ENCODE data around the gene SDHAF4.
"Not testable (repeated sequence)": the region's sequence is repeated elsewhere in the genome, so short reads cannot be mapped to it uniquely, and the experiment has no call there.

Gene SDHAF4

DNA sequence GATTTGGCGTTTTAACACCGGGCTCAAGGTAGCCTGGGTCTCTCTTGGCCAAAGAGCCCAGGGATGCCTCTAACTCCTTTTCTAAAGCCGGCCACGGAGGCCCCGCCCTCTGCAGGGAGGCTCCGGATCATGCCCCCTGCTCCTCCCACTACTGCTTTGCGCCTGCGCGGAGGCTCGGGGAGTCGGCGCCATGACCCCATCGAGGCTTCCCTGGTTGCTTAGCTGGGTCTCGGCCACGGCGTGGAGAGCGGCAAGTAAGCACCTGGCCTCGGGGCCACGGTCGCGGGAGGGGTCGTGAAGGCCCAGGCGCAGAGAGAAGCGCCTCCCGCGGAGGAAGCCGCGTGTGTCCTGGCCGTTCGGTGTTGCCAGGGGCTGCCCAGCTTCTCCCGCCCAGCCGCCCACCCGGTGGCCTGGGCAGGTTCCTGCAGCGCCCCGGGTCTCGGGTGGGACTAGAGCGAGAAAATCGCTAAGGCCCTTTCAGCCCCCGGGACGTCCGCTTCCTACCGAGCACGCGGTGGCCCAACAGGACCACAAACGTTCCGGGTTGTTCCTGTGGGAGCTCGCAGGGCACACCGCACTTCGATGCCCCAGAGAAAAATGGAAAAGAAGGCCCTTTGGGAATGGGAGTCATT is at the start of gene SDHAF4:
Gene SDHAF4, plus strand, starts transcription at position 180 of the 632 bp plus-strand sequence. Its CDS starts 11 bp downstream, at position 191.
- DNase-seq (ENCODE audit: low spot score), result peak; percentile 94

DNA sequence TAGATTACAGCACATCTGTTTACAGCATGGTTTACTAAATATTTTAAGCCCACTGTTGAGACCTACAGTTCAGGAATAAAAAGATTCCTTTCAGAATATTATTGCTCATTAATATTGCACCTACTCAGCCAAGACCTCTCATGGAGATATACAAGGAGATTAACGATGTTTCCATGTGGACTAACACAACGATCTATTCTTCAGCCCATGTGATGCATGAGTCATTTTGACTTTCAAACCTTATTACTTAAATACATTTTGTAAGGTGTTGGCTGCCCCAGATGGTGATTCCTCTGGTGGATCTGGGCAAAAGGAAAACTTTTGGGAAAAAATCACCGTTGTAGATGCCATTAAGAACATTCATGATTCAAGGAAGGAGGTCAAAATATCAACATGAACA is 48.0 kb upstream of the SDHAF4 start:
- DNase-seq (ENCODE audit: low spot score), result no peak

DNA sequence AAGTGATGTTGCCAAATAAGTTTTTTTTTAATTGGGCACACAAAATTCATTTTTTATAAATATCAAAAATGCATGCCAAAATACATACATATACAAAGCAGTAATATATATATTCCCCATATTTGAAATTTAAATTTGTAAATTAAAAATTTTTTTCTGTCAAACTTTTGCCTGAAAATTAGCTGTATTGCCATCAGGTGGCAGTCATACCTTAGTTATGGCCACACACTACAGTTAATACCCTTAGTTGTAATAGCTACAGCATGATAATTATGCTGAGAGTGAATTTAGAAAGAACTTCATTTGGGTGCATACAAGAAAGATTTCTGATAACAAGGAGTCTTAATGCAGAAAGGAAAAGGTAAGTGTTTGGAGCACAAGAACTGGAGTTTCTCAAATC is 46.2 kb upstream of the SDHAF4 start:
- no peak for DNase-seq (ENCODE audit: low spot score)

DNA sequence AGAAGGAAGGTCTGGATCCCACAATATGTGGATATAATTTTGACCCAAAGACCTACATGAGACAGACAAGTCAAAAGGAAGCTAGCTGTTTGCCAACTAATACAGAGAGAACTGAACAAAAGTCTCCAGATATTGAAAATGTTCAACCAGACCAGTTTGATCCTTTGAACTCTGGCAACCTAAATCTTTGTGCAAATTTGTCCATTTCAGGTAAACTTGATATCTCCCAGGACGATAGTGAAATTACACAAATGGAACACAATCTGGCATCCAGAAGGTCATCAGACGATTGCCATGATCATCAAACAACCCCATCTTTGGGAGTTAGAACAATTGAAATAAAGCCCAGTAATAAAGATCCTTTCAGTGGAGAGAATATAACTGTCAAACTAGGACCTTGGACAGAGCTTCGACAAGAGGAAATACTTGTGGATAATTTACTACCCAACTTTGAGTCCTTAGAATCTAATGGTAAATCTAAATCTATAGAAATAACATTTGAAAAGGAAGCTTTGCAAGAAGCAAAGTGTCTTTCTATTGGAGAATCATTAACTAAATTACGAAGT is 41.9 kb upstream of the SDHAF4 start:
- DNase-seq (ENCODE audit: low spot score), result no peak

DNA sequence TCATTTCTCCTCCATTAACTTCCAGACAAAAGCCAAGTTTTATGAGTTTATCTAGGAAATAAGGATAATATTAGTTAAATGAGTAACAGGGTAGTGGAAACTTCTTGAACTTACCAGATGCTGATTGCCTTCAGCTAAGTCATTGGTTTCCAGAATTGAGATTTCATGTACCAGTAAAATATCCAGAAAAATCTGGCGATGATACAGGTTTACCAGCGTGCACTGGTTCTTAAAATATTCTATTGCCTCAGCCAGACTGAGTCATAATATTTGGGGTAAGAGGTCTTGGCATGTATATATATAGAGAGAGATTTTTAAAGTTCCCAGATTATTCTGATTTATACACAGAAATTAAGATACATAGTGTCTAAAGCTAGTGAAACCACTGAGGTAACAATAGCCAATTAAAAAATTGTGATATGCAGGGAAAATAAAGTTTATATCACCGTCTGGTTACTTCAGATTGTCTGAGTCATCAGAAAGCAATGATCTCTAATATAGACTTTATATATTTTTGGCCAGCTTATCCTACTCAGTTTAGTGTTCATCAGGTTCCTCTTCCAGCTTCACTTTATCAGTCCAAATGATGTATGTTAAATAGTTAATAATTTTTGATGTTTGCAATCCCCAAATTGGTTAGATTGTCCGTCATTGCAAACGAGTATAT is 39.5 kb upstream of the SDHAF4 start:
- no peak for DNase-seq (ENCODE audit: low spot score)

DNA sequence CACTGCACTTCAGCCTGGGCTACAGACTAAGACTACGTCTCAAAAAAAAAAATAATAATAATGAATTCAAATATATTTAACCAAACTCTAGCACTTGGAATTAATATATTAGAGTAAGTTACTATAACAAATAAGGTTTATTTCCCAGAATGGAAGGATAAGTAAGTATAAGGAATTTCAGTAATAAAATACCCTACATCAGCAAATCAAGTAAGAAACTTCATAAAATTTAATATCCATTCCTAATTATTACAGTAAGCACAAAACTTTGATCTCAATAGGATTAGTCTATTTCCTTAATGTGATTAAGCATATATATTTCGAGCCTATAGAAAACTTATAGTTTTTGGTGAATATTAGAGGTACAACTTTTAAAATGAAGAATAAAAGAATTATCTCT is 36.7 kb upstream of the SDHAF4 start:
- DNase-seq (ENCODE audit: low spot score), result no peak

DNA sequence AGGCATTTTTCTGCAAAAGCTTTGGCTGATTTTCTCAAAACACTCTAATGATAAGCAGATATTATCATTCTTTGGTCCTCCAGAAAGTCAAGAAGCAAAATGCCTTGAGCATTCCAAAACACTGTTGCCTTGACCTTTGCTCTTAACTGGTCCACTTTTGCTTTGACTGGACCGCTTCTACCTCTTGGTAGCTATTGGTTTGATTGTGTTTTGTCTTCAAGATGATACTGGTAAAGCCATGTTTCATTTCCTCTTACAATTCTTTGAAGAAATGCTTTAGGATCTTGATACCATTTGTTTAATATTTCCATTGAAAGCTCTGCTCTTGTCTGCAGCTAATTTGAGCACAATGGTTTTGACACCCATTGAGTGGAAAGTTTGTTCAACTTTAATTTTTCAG is 35.6 kb upstream of the SDHAF4 start:
- no peak for DNase-seq (ENCODE audit: low spot score)

DNA sequence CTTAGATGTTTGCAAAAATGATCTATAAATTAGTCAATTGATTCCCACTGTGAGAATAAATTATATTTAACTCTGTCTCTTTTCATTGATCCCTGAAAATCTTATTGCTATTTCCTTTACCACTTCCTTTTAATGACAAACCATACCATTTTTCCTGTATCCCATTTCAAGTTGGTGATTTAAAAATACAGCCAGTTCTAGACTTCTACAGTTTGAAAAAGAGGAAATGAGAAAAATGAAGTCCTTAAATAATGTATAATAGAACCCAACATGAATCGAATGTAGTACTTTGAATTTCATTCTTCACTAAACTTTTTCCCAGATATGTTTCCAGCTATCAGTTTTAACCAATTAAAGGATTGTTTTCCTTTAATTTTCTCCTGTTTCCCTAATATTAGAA is 29.5 kb upstream of the SDHAF4 start:
- no peak for DNase-seq (ENCODE audit: low spot score)

DNA sequence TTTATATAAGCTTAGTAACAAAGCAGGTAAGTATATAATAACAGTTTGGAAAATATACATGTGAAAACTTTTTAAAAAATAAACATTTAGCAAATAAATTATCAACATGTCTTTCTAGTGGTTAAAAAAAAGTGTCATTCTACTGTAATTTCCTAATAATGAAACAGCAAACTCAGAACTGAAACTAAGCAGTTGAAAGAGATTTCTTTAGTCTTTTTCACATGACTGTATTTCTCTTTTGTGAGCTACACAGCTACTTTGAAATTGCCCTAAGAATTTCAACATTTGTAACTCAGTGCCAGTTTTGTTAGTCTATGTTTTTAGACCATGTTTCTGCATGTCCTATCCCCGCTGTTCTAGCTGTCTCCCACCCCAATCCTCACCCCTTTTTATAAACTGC is 28.4 kb upstream of the SDHAF4 start:
- no peak for DNase-seq (ENCODE audit: low spot score)

DNA sequence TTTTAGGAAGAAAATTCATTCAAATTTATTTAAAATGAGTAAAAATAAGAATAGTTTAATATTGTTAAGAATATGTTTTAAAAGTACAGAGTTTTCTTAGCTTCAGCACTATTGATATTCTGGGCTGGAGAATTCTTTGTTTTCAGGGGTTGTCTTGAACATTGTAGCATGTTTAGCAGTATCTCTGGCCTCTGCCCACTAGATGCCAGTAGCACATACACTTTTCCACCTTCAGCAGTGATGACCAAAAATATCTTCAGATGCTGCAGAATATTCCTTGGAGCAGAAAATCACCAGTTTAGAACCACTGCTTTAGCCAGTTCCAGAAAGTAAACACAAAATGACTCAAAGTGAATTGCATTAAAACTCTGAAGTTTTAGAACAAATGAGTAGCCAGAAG is 19.4 kb upstream of the SDHAF4 start:
- no peak for DNase-seq (ENCODE audit: low spot score)

DNA sequence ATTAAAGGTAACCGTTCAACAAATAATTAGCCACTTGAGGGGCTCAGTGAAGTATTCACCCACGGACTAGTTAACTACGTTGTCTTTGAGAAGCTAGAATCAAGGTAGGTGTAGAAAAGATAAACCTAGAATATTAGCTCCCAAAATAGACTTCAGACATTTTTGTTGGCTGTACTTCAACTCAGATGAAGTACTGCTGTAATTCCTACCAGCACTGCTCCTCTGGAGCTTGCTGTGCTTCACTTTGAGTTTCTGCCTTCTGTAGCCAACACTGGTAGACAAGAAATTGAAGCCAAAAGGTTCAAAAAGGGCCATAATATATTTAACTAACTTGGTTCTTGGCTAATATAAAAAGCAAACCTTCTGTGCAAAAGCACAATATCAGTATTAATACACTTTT is 18.8 kb upstream of the SDHAF4 start:
- DNase-seq (ENCODE audit: low spot score), result no peak

DNA sequence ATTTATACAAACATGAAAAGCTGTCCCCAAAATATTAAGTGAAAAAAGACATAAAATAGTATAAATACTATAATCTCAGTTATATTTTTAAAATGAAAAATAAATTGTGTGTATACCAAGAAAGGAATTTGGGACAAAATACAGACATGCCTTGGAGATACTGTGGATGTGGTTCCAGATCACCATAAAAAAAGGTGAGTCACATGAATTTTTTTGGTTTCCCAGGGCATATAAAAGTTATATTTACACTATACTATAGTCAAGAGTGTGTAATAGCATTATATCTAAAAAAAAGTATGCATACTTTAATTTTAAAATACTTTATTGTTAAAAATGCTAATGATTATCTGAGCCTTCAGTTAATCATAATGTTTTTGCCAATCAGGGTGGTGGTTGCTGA is 17.4 kb upstream of the SDHAF4 start:
- no peak for DNase-seq (ENCODE audit: low spot score)

DNA sequence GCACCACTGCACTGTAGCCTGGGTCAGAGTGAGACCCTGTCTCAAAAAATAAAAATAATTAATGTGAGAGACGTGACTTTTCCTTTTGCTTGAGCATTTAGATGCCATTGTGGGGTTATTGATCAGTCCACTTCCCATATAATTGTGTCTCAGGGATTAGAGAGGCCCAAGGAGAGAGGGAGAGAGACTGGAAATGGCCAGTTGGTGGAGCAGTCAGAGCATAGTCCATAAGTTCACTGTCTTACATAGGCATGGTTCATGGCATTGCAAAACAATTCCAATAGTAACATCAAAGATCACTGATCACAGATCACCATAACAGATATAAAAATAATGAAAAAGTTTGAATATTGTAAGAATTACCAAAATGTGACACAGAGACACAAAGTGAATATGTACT is 15.2 kb upstream of the SDHAF4 start:
- no peak for DNase-seq (ENCODE audit: low spot score)

DNA sequence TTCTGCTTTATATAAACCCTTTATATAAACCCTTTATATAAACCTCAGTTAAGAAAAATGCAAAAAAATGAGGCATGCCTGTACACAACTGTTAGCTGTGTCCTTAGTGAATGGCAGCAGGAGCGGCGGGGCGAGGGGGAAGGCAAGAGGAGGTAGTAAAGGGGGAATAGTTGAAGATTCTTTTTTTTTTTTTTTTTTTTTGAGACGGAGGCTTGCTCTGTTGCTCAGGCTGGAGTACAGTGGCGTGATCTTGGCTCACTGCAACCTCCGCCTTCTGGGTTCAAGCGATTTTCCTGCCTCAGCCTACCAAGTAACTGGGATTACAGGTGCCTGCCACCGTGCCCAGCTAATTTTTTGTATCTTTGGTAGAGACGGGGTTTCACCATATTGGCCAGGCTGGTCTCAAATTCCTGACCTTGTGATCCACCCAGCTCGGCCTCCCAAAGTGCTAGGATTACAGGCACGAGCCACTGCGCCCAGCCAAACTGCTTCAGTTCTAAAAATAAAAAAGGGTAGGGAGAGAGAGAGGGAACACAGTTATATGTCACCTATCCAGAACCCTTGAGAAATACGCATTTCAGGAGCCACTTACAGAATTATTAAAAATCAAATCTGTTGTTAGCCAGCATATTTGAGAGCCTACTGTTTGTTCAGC is 14.3 kb upstream of the SDHAF4 start:
- not testable (repeated sequence) for DNase-seq (ENCODE audit: low spot score)

DNA sequence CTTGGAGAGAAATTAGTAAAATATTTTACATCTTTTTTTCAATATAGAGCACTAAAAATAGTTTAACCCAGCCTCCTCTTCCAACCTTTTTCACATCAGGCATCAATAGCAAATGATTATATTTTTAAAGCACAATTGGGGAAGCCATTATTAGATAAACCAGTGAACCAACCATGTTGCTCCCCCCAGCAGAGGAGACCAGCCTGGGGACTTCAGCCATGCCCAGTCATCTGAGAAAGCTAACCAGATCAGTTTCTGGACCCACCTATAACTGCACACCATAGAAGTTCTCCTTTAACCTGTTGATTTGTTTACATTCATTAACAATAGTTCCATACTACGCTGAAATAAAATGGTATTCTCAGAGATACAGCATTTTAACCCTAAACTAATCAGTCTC is 13.8 kb upstream of the SDHAF4 start:
- no peak for DNase-seq (ENCODE audit: low spot score)

DNA sequence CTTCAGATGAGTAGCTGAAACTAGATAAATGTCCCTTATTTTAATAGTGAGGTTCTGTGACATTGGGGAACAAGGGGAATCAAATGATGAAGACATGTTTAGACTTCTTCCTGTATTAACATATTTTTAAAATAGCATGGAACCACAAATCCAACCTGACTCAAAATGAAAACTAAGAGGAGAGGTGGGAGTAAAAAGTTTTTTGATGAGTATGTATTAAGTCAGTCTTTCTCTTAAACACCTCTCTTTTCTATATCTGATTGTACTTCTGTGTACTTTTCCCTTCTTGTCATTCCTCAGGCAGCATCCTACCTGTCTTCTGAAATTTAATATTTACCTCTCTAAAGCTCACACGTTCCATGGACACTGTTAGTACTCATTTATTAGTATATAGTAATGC is 8.7 kb upstream of the SDHAF4 start:
- no peak for DNase-seq (ENCODE audit: low spot score)

DNA sequence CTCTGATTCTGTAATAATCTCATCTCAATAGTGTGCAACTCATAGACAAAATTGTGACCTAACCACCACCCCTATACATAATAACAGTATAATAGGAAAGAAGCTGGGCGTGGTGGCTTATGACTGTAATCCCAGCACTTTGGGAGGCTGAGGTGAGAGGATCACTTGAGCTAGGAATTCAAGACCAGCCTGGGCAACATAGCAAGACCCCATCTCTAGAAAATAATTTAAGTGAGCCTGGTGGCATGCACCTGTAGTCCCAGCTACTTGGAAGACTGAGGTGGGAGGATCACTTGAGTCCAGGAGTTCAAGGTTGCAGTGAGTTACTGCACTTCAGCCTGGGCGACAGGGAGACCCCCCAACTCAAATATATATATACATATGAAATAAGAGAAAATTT is 4.3 kb upstream of the SDHAF4 start:
- DNase-seq (ENCODE audit: low spot score), result not testable (repeated sequence)

DNA sequence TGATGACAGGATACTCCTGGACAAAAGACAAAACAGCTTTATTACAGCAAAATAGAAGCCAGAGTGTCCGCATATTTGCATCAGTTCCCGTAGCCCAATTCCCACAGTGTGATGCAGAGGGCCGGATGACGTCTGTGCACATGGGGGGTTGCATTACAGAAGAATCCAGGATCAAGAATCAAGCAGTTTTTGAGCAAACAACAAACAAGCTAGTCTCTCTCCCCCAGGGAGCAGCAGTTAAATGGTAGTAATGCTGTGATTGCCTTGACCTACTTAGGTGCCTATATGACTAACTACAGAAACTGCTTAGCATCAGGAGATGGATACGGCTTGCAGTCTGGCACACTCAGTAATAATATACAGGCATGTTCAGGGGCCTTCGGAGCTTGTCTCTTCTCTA is 3.2 kb upstream of the SDHAF4 start:
- no peak for DNase-seq (ENCODE audit: low spot score)

DNA sequence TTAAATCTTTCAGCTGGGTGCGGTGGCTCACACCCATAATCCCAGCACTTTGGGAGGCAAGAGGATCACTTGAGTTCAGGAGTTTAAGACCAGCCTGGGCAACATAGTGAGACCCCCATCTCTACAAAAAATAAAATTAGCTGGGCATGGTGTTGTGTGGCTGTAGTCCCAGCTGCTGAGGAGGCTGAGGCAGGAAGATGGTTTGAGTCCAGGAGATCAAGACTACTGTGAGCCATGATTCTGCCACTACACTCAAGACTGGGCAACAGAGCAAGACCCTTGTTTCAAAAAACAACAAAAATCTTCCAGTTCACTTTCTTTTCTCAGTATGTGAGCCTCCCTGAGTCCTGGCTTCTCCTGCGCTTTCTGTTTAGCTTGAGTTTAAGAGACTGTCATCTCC is 7.9 kb downstream of the SDHAF4 start:
- no peak for DNase-seq (ENCODE audit: low spot score)

DNA sequence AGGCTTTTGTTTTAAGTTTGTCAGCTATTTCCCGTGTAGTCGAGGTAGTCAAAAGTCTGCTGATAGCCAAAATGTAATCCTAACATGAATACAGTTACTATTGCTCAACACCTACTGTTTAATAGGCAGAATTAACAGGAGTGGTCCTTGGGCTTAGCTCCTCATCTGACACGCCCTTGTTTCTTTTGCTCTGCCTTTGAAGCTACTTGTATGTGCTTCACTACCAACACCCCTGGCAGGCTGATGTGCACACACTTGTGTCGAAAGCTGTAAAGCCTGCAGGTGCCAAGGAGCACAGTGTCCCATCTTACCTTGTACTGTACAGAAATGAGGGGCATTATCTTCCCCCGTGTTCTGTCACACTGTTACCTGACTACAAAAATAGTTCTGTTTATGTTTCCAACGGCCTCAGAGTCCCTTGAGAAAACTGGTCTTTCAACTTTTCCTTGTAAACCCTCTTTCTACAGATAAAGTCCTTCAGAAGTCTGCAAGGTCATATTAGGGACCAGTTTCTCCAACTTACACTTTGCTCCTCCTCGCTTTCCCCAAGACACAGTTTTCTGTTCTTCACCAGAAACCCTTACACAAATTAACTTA is 9.3 kb downstream of the SDHAF4 start:
- DNase-seq (ENCODE audit: low spot score), result no peak

DNA sequence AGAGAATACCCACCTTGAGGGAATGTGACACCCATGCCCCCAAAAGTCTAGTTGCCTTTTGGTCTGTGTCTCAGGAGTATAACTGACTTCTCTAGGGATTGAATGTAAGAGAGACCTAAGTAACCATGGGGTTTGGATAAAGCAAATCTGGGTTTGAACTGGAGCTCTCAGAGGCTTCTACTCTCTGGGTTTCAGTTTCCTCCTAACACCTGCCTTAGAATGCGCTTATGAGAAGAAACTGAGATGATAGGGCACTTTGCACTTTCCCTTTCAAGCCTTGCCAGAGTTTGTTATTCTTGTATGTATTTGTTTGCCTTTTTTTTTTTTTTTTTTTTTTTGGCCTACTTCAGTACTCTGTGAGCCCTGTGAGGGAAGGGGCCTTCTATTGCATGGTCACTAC is 19.4 kb downstream of the SDHAF4 start:
- DNase-seq (ENCODE audit: low spot score), result no peak

DNA sequence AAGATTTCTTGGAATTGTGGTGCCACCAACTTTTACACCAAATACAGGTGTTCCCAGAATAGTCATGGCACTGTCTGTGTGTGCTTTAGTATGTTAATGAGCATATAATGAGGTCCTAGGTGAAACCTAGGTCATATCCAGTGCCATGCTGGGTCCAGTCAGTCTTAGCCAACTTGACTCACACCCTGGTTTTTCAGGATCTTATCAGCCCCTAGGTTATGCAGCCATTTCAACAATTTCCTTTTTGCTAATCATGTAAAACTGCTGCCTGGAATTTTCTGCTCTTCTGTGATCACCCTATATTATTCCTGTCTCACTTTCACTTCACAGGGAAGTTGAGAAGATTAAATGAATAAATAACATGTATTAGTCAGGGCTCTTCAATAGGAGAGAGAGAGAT is 23.7 kb downstream of the SDHAF4 start:
- no peak for DNase-seq (ENCODE audit: low spot score)
